LNCAP (cell line): ENCODE measurements around the gene COL17A1.
A peak's percentile ranks its signal among the peaks of the same experiment; 100 is the strongest.

Experiments used
- TF ChIP-seq, protein P1 (sequence below): fragments of 450-650 bp; IDR thresholded peaks from 2 replicates; pipeline ENCODE4 v1.5.1; 2017; ENCODE audit warnings: mild to moderate bottlenecking

The COL17A1 gene

DNA sequence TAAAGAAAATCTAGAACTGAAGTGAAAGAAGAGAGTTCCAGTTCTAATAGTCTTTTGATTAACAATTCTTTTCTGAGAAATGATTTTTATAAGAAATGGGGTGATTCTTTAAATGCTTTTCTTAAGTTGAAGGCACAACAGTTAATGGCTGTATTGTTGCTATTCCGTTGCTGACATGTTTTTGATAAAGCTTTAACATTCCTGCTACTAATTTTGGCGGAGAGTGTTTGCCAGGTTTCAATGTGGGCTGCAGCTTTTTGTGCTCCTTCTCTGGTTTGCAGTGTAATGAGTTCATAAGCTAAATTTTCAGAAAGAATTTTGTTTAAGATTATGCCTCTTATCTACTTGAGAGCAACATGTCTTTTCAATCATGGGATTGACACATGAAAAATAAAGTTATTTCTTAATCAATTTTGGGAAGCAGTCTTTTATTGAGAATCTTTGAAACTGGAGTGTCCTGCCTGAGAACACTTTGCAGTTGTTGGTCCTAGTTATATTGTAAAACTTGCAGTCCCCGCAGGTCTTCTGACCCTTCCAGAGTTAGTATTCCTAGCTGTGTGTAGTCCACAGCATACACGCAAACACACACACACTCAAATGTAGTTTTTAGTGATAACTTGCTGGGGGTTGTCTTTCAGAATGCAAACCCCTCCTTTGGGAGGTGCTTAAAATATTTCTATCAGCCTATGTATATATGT, 56.7 kb downstream of the COL17A1 start:
- TF ChIP-seq, protein P1, sequence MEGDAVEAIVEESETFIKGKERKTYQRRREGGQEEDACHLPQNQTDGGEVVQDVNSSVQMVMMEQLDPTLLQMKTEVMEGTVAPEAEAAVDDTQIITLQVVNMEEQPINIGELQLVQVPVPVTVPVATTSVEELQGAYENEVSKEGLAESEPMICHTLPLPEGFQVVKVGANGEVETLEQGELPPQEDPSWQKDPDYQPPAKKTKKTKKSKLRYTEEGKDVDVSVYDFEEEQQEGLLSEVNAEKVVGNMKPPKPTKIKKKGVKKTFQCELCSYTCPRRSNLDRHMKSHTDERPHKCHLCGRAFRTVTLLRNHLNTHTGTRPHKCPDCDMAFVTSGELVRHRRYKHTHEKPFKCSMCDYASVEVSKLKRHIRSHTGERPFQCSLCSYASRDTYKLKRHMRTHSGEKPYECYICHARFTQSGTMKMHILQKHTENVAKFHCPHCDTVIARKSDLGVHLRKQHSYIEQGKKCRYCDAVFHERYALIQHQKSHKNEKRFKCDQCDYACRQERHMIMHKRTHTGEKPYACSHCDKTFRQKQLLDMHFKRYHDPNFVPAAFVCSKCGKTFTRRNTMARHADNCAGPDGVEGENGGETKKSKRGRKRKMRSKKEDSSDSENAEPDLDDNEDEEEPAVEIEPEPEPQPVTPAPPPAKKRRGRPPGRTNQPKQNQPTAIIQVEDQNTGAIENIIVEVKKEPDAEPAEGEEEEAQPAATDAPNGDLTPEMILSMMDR, result no peak

DNA sequence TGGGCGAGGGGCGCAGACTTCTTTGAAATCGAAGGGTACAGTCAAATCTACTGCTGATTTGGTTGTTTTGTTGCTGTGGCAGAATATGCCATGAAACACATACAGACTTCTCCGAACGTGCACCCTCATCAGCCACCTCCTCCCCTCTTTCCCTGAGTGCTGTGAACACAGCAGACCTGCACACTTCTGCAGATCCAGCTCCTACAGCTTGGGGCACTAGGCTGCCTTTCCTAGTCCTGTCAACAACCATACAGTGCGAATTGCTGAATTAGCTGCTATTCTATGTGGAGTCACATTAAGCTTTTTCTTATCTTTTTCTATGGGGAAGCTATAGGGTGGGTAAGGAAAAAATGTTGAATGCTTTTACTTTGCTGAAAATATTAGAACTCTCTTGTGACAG, 57.5 kb downstream of the COL17A1 start:
- TF ChIP-seq, protein P1, result peak; percentile 43

DNA sequence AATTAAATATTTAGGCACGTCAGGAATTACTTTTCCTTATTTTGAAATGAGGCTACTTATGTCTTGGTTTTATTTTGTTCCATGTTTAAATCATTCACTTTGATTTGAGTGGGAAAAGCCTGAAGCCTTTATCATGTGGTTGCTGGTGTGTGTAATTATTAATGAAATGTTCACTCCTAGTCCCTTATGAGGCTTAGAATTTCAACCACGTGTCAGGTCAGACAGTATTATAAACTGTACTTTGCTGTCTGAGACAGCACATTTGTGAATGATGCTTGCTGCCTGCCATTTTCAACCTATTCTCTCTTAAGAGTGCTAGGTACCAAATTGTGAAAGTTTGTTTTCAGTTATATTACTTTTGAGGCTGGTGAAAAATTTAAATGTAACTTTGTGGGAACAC, 58.9 kb downstream of the COL17A1 start:
- TF ChIP-seq, protein P1, result no peak

DNA sequence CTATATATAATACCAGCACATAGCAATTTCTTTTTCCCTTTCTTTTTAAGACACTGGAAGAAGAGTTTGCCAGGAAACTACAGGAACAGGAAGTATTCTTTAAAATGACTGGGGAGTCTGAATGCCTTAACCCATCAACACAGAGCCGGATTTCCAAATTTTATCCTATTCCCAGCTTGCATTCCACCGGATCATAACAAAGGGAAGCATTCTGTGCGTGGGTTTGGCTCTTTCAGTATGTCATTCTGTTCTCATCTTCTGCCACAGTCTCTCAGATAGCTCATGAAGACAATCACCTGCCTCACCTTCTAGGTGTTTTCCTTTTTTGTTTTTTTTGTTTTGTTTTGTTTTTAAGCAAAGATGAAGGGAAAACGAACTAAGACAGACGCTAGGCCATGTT, 60.2 kb downstream of the COL17A1 start:
- TF ChIP-seq, protein P1, result no peak

DNA sequence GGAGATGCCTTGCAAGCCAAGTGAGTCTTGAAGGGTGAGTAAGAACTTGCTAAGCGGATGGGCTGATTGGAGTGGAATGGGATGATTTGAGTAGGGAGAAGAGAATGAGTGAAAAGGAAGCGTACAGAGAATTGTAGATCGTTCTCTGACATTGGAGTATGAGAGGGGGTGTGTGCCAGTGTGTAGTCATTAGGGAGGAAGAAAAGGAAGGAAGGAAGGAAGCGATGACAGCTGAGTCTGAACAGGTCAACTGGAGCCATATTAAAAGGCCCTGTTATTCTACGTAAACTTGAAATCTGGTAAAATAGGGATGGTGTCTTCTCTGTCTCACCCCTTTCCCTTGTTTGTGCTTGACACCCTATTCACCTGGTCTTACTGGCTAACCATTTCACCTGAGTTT, 63.7 kb downstream of the COL17A1 start:
- TF ChIP-seq, protein P1, result no peak

DNA sequence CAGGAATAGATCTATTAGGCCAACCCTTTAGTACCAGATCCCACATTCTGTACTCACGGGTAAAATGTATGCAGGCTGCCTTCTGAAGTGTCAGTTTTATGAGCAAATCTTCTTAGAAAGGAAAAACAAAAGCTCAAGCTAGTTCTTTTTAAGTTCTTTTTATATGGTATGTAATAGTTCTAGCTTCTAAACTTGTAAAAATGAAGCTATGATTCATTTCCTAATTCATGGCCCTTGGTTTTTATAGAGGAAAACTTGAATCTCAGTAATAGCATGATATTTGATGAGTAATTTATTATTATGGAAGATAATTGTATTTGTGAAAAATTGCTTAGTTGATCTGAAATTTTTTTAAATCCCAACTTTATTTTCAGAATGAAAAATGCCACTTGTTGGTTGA, 64.4 kb downstream of the COL17A1 start:
- TF ChIP-seq, protein P1, result no peak

DNA sequence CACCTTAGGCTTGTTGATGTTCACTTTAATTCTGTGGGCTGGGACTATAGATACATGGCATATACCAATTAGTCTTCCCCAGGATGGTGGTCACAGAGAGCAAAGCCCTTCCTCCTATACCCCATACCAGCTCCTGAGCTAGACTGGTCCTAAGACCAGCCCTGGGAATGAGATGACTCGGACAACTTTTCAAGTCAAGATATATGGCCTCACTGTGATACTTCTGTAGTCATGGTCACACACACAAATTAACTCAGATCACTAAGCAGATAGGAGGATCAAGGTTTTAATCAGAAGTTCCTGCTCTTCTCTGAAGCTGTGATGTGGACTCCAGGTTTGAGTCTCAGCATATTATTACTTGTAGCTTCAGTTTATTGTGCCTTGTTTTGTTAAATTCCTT, 65.7 kb downstream of the COL17A1 start:
- TF ChIP-seq, protein P1, result no peak

DNA sequence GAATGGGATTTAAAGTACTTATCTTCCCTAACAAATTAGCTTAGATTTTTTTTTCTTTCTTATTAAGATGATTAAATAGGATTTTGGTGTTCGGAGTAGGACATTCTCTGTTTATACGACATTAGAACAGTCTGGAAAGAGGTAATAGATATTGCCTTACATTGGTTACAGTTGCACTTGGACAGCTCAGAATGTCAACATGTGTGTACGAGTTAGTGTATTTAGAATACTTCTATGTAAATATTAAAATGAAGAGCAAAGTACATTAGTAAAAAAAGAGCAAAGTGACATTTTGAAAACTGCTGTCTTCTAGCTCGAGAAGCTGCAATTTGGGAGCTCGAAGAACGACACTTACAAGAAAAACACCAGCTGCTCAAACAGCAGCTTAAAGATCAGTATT, 67.2 kb downstream of the COL17A1 start:
- TF ChIP-seq, protein P1, result no peak
